ENCODE measurements around the gene KIF25. TPM values are rescaled to one million over a fixed set of nuclear protein-coding genes. Genes with fewer than 3 reads are reported as not detected.

The KIF25 gene
- total and polyA plus RNA-seq, 4 donors: 0.05 TPM; not detected in 3

- no peak overlapping the region for H3K9ac ChIP-seq (ENCODE audit: low read depth in 1 of 2, low read length in 2 of 2)
- WGBS: 85% methylated on average over 5 of the region's 5 CpGs
- DNase-seq (ENCODE audit: low spot score): no peak
- no peak for TF ChIP-seq EGR1 (IDR thresholded peaks at IDR 0.05; ENCODE audit: low read depth in 2 of 2)
- TF ChIP-seq REST (IDR thresholded peaks at IDR 0.05): no peak
- no peak for TF ChIP-seq CTCF (IDR thresholded peaks at IDR 0.05; ENCODE audit: low read depth, low read length, missing input control)
- no peak for TF ChIP-seq FOXA1 (IDR thresholded peaks at IDR 0.05)
- no peak for TF ChIP-seq JUND (IDR thresholded peaks at IDR 0.05)
- TF ChIP-seq HNF4G (IDR thresholded peaks at IDR 0.05): no peak
- TF ChIP-seq MAX (IDR thresholded peaks at IDR 0.05): no peak
- TF ChIP-seq SP1 (IDR thresholded peaks at IDR 0.05): no peak
- no peak for TF ChIP-seq TAF1 (conservative IDR thresholded peaks at IDR 0.05)
- no peak for TF ChIP-seq FOXA2 (IDR thresholded peaks at IDR 0.05)
- no peak for TF ChIP-seq RXRA (IDR thresholded peaks at IDR 0.05)
- TF ChIP-seq ZBTB33 (IDR thresholded peaks at IDR 0.05): no peak
- no peak for TF ChIP-seq ATF3 (IDR thresholded peaks at IDR 0.05)
- no peak for TF ChIP-seq NR2F2 (IDR thresholded peaks at IDR 0.05)
- H3K4me3 ChIP-seq (ENCODE audit: low read depth in 1 of 3, low read length in 3 of 3): no peak overlapping the region
- H3K27ac ChIP-seq (ENCODE audit: low read depth in 1 of 2, low read length in 2 of 2): no peak overlapping the region
- H3K4me1 ChIP-seq (ENCODE audit: control insufficient read depth in 4 of 4, insufficient read depth in 4 of 4, low read length in 3 of 4): no peaks in the 10 kb centered on the region
- no peaks in the 10 kb centered on the region for H3K9me3 ChIP-seq (ENCODE audit: control insufficient read depth in 4 of 4, low read length in 3 of 4)
- no peaks in the 10 kb centered on the region for H3K27me3 ChIP-seq (ENCODE audit: control insufficient read depth in 4 of 4, insufficient read depth in 4 of 4, low read length in 3 of 4)
- no peaks in the 10 kb centered on the region for H3K36me3 ChIP-seq (ENCODE audit: control insufficient read depth in 4 of 4, insufficient read depth in 3 of 4, low read depth in 1 of 4, low read length in 3 of 4)
These were observed 9.3 kb upstream of the KIF25 start for GRCh38 chr6:167988154-167988495.

- Histone ChIP-seq H3K27me3 (ENCODE audit: control insufficient read depth in 4 of 4, insufficient read depth in 4 of 4, low read length in 3 of 4) (no peaks in the 10 kb centered on the region), H3K9me3 (ENCODE audit: control insufficient read depth in 4 of 4, low read length in 3 of 4) (no peaks in the 10 kb centered on the region), H3K27ac (ENCODE audit: low read depth in 1 of 2, low read length in 2 of 2) (no peak overlapping the region), H3K4me1 (ENCODE audit: control insufficient read depth in 4 of 4, insufficient read depth in 4 of 4, low read length in 3 of 4) (no peaks in the 10 kb centered on the region), H3K4me3 (ENCODE audit: low read depth in 1 of 3, low read length in 3 of 3) (no peak overlapping the region), H3K36me3 (ENCODE audit: control insufficient read depth in 4 of 4, insufficient read depth in 3 of 4, low read depth in 1 of 4, low read length in 3 of 4) (no peaks in the 10 kb centered on the region), H3K9ac (ENCODE audit: low read depth in 1 of 2, low read length in 2 of 2) (no peak overlapping the region)
- no peak for TF ChIP-seq GABPA (IDR thresholded peaks at IDR 0.05 in 1 of 2, conservative IDR thresholded peaks at IDR 0.05 in 1 of 2)
- no peak for TF ChIP-seq HNF4G (IDR thresholded peaks at IDR 0.05)
- TF ChIP-seq HNF4A (conservative IDR thresholded peaks at IDR 0.05): no peak
- TF ChIP-seq ATF3 (IDR thresholded peaks at IDR 0.05): no peak
- no peak for TF ChIP-seq RXRA (IDR thresholded peaks at IDR 0.05)
- no peak for TF ChIP-seq FOXA2 (IDR thresholded peaks at IDR 0.05)
- no peak for TF ChIP-seq TAF1 (conservative IDR thresholded peaks at IDR 0.05)
- WGBS: 94% methylated on average over 36 of the region's 36 CpGs
- no peak for DNase-seq (ENCODE audit: low spot score)
These were observed 8.3 kb upstream of the KIF25 start for GRCh38 chr6:167988945-167989841.
